GM23248 (cell line): ENCODE measurements around the gene PPARGC1A. TPM values are rescaled to one million over a fixed set of nuclear protein-coding genes. Genes with fewer than 3 reads are reported as not detected.

ENCODE experiments used
- DNase-seq: peaks from one replicate; pipeline ENCODE4 v3.0.0-alpha.2; 2015
- H2AFZ ChIP-seq: fragments of 200-600 bp; sonication (generic); 2 replicates; pipeline ENCODE4 v1.6.1; 2016; ENCODE audit warnings: antibody characterized with exemption
- H3F3A ChIP-seq: fragments of 200-600 bp; sonication (generic); 2 replicates; pipeline ENCODE4 v1.6.1; 2016; ENCODE audit warnings: mild to moderate bottlenecking, antibody characterized with exemption, mixed run types; ENCODE audit not compliant: insufficient read depth
- H3K27ac ChIP-seq: fragments of 200-600 bp; sonication (generic); 2 replicates; pipeline ENCODE4 v1.5.1; 2016; ENCODE audit warnings: mild to moderate bottlenecking
- H3K27me3 ChIP-seq: fragments of 200-600 bp; sonication (generic); replicated peaks from 2 replicates; pipeline ENCODE4 v1.6.1; 2016; ENCODE audit warnings: mild to moderate bottlenecking; ENCODE audit not compliant: insufficient read depth
- H3K36me3 ChIP-seq: fragments of 200-600 bp; sonication (generic); 2 replicates; pipeline ENCODE4 v1.6.1; 2016; ENCODE audit warnings: low read depth, mild to moderate bottlenecking
- H3K4me1 ChIP-seq: fragments of 200-600 bp; sonication (generic); 2 replicates; pipeline ENCODE4 v1.6.1; 2016; ENCODE audit warnings: mild to moderate bottlenecking; ENCODE audit not compliant: insufficient read depth
- H3K4me2 ChIP-seq: fragments of 200-600 bp; sonication (generic); one replicate; pipeline ENCODE4 v1.6.1; 2016; ENCODE audit warnings: mild to moderate bottlenecking; ENCODE audit not compliant: unreplicated experiment
- H3K4me3 ChIP-seq: fragments of 200-600 bp; sonication (generic); 2 replicates; pipeline ENCODE4 v1.5.1; 2016; ENCODE audit warnings: mild to moderate bottlenecking
- H3K79me2 ChIP-seq: fragments of 200-600 bp; sonication (generic); 2 replicates; pipeline ENCODE4 v1.6.1; 2016; ENCODE audit warnings: mild to moderate bottlenecking; ENCODE audit not compliant: insufficient read depth
- H3K9ac ChIP-seq: fragments of 200-600 bp; sonication (generic); 2 replicates; pipeline ENCODE4 v1.6.1; 2016; ENCODE audit warnings: mild to moderate bottlenecking
- H3K9me2 ChIP-seq: fragments of 200-600 bp; sonication (generic); 2 replicates; pipeline ENCODE4 v1.6.1; 2016; ENCODE audit warnings: mixed run types, mild to moderate bottlenecking, moderate library complexity; ENCODE audit not compliant: insufficient read depth
- H3K9me3 ChIP-seq: fragments of 200-600 bp; sonication (generic); one replicate; pipeline ENCODE4 v1.6.1; 2017; ENCODE audit warnings: low read depth
- H4K20me1 ChIP-seq: fragments of 200-600 bp; sonication (generic); 2 replicates; pipeline ENCODE4 v1.6.0; 2016; ENCODE audit not compliant: insufficient read depth
- EZH2 ChIP-seq: fragments of 200-600 bp; sonication (generic); IDR thresholded peaks from 2 replicates; pipeline ENCODE4 v1.6.1; 2018; ENCODE audit warnings: antibody characterized with exemption, mild to moderate bottlenecking; ENCODE audit not compliant: insufficient read depth, poor library complexity, severe bottlenecking
- EZH2phosphoT487 ChIP-seq: fragments of 200-600 bp; sonication (generic); IDR thresholded peaks from 2 replicates; pipeline ENCODE4 v1.6.1; 2018; ENCODE audit warnings: antibody characterized with exemption, moderate library complexity, mild to moderate bottlenecking, low read depth; ENCODE audit not compliant: insufficient read depth
- WGBS, 2 experiments: methylation state at CpG; one replicate each; pipeline ENCODE4 v1.1.6; 2015 to 2017; ENCODE audit warnings: low lambda C conversion rate in 2 of 2, low coverage in 1 of 2; ENCODE audit errors: missing lambda C conversion rate in 2 of 2; 5-methylcytosine and 5-hydroxymethylcytosine counted together
- in situ Hi-C: fragments of 300-500 bp; cut with MboI; formaldehyde crosslinking; loops from 2 replicates; pipeline ENCODE4 v1.15.0; 2020
- polyA plus RNA-seq: library from polyadenylated mRNA; unstranded; fragments of >200 nt; fragmentation: Nextera tagmentation; extraction: Ambion mirVana; gene quantifications from 2 replicates; pipeline ENCODE4 v1.2.1, GENCODE V29; 2016
- total RNA-seq: library from RNA; depleted of rRNA; stranded (reverse); fragments of >200 nt; shearing (Covaris generic); gene quantifications from 2 replicates; pipeline ENCODE4 v1.2.3, GENCODE V29; 2014

Gene PPARGC1A
- total and polyA plus RNA-seq, 2 experiments from 2014 or later, result not detected

DNA sequence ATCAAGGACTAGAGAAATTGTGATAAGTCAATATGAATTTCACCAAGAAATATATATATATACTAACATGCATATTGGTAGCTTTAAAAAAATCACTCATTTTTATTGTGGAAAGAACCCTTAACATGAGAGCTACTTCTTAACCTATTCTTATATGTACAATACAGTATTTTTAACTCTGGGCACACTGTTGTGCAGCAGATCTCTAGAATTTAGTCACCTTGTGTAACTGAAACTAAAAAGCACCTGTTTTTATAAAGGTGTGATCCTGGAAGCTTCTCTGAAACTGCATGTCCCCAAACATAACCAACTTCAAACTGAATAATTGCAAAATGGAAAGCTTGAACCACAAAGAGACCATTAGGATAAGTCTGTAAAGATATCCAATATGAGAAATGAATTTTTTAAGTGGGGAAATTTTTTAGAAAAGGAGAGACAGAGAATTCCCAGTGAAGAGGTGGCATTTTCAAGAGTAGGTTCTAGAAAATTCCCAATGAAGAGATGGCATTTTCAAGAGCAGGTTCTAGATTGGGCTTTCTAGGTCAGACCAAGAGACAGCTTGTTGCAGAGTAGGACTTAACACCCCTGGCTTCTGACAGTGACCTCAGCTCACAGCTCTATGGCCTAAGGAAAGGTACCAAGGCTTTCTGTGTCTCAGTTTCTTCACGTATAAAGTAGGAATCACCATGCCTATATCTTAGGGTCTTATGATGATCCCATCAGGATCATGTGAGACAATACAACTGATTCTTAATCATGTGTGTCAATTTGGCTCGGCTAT lies 22.0 kb upstream of the PPARGC1A start:
- Histone ChIP-seq H3K27me3 (peaks cover 3% of the 10 kb centered on the region; the same call in 1 of the 2 replicates), H3K4me1 (no peaks in the 10 kb centered on the region), H3K79me2 (no peaks in the 10 kb centered on the region), H3F3A (no peaks in the 10 kb centered on the region), H3K9ac (no peak overlapping the region), H4K20me1 (no peaks in the 10 kb centered on the region), H3K4me3 (no peak overlapping the region), H2AFZ (no peak overlapping the region), H3K4me2 (no peak overlapping the region), H3K9me3 (no peaks in the 10 kb centered on the region), H3K9me2 (no peaks in the 10 kb centered on the region), H3K27ac (no peak overlapping the region), H3K36me3 (no peaks in the 10 kb centered on the region)
- TF ChIP-seq EZH2 (no peak), EZH2phosphoT487 (no peak)
- in situ Hi-C loops, result no loop called here
- 48 to 65% methylated on average over 2 of the region's 2 CpGs for WGBS, 2 experiments
- DNase-seq, result no peak

DNA sequence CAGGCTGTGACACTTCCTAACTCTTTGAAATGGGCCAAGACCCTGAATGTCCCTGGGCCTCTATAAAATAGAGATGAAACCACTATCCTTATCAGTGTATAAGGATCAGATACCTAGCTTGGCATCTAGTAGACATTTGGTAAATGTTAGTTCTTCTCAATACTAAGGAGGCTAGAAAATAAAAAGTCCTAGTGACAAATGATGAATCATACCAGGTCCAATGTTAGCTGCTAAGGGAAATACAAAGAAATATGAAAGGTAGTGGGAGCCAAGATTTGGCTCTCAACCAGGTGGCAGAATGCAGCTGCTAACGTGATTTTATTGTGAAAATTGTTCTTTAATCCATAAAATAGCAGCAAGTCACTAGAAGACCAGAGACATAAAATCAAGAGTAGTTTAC lies 19.8 kb upstream of the PPARGC1A start:
- no peaks in the 10 kb centered on the region for H3K79me2 ChIP-seq
- H3K4me3 ChIP-seq, result no peak overlapping the region
- no peaks in the 10 kb centered on the region for H3K9me3 ChIP-seq
- H3K4me1 ChIP-seq, result no peaks in the 10 kb centered on the region
- H4K20me1 ChIP-seq, result no peaks in the 10 kb centered on the region
- no peak overlapping the region for H2AFZ ChIP-seq
- H3K4me2 ChIP-seq, result no peak overlapping the region
- H3K9ac ChIP-seq, result no peak overlapping the region
- peaks cover 8% of the 10 kb centered on the region; the same call in 1 of the 2 replicates for H3K27me3 ChIP-seq
- in situ Hi-C loops, result no loop called here
- DNase-seq, result no peak
- no peaks in the 10 kb centered on the region for H3K36me3 ChIP-seq
- H3F3A ChIP-seq, result no peaks in the 10 kb centered on the region
- no peak for TF ChIP-seq EZH2
- no peaks in the 10 kb centered on the region for H3K9me2 ChIP-seq
- H3K27ac ChIP-seq, result no peak overlapping the region
- WGBS, 2 experiments, result 0 to 5% methylated on average over 1 of the region's 1 CpG

DNA sequence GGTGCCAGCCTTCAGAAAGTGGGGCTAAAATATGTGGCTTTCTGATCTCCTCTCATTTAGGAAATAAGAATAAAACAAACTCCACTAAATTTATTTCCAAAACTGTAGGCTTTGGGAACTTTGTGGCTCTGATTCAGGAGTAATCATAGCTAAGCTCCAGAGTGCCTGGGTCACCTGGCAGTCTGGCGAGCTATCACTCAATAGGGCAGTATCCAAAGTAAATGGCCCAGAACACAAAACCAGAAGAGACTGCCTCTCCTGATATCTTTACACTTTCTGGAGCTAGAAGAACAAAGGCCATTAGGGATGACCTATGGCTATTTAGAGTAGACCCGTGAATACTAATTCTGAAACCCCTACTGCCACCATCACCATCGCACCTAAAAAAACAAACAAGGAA lies 17.0 kb upstream of the PPARGC1A start:
- Histone ChIP-seq H3K4me2 (no peak overlapping the region), H3K36me3 (no peaks in the 10 kb centered on the region), H3F3A (no peaks in the 10 kb centered on the region), H3K4me3 (no peak overlapping the region), H2AFZ (no peak overlapping the region), H3K4me1 (no peaks in the 10 kb centered on the region), H4K20me1 (no peaks in the 10 kb centered on the region), H3K79me2 (no peaks in the 10 kb centered on the region), H3K9ac (no peak overlapping the region), H3K27me3 (peaks cover 5% of the 10 kb centered on the region; the same call in 1 of the 2 replicates), H3K9me2 (no peaks in the 10 kb centered on the region), H3K9me3 (no peaks in the 10 kb centered on the region), H3K27ac (no peak overlapping the region)
- TF ChIP-seq EZH2phosphoT487 (no peak), EZH2 (no peak)
- DNase-seq, result no peak
- in situ Hi-C loops, result no loop called here
- 66 to 70% methylated on average over 3 of the region's 3 CpGs for WGBS, 2 experiments

DNA sequence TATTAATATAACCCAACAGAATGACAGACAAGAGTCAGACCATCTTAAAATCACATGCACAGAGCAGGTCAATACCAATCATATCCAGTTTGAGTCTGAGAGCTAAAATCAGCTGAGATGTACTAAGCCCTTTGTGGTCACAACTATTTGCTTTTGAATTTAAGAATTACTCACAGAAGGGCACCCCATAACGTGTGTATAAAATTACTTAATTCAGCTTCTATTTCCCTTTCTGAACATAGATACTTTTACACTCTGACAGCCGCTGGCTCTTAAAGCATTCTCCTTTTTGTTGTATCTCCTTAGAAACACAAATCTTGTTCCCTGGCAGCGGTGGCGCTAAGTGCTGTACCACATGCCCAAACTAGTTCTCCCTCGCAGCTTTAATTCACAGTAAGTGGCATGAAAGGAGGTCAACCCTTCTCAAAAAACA lies 14.8 kb upstream of the PPARGC1A start:
- H3K27me3 ChIP-seq, result peaks cover 5% of the 10 kb centered on the region; the same call in 1 of the 2 replicates
- DNase-seq, result no peak
- H3K4me1 ChIP-seq, result no peaks in the 10 kb centered on the region
- TF ChIP-seq EZH2phosphoT487, result no peak
- H3K9me3 ChIP-seq, result no peaks in the 10 kb centered on the region
- no peak overlapping the region for H2AFZ ChIP-seq
- H3K27ac ChIP-seq, result no peak overlapping the region
- no peak overlapping the region for H3K9ac ChIP-seq
- no peak overlapping the region for H3K4me3 ChIP-seq
- no peaks in the 10 kb centered on the region for H3K36me3 ChIP-seq
- no peaks in the 10 kb centered on the region for H3K79me2 ChIP-seq
- no peaks in the 10 kb centered on the region for H3K9me2 ChIP-seq
- no peaks in the 10 kb centered on the region for H3F3A ChIP-seq
- H4K20me1 ChIP-seq, result no peaks in the 10 kb centered on the region
- WGBS, 2 experiments, result 56 to 60% methylated on average over 5 of the region's 5 CpGs
- H3K4me2 ChIP-seq, result no peak overlapping the region
- in situ Hi-C loops, result no loop called here
